ENCODE measurements around the gene LRRC74B. TPM values are rescaled to one million over a fixed set of nuclear protein-coding genes. Genes with fewer than 3 reads are reported as not detected.
"Not testable (repeated sequence)": the region's sequence is repeated elsewhere in the genome, so short reads cannot be mapped to it uniquely, and the experiment has no call there.

The LRRC74B gene
- total RNA-seq, 3 donors from 2014 or later = not detected

GRCh38 chr22:21082248-21082647, 36.5 kb downstream of the LRRC74B start:
- DNase-seq (no peak), ATAC-seq (no peak)
- Mint-ChIP-seq H3K4me3 (no peak overlapping the region), H3K4me1 (ENCODE audit: low read depth) (no peaks in the 10 kb centered on the region), H3K36me3 (ENCODE audit: insufficient read depth) (no peaks in the 10 kb centered on the region), H3K27me3 (ENCODE audit: low read depth) (peaks cover 4% of the 10 kb centered on the region), H3K9me3 (no peaks in the 10 kb centered on the region)

DNA sequence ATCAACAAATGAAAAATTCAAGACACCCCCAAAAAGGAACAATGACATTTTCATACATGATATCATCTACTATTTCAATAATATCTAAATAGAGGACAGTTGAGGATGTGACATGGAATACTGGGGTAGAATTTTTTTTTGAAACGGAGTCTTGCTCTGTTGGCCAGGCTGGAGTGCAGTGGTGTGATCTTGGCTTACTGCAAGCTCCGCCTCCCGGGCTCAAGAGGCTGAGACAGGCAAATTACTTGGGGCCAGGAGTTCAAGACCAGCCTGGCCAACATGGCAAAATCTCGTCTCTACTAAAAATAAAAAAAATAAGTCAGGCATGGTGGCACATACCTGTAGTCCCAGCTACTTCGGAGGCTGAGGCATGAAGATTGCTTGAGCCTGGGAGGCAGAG, 41.4 kb downstream of the LRRC74B start:
- H3K4me1 Mint-ChIP-seq (ENCODE audit: low read depth) = no peaks in the 10 kb centered on the region
- H3K9me3 Mint-ChIP-seq = no peaks in the 10 kb centered on the region
- DNase-seq (no peak), ATAC-seq (no peak)
- no peak overlapping the region for H3K4me3 Mint-ChIP-seq
- peaks cover 3% of the 10 kb centered on the region for H3K27me3 Mint-ChIP-seq (ENCODE audit: low read depth)
- H3K36me3 Mint-ChIP-seq (ENCODE audit: insufficient read depth) = no peaks in the 10 kb centered on the region

DNA sequence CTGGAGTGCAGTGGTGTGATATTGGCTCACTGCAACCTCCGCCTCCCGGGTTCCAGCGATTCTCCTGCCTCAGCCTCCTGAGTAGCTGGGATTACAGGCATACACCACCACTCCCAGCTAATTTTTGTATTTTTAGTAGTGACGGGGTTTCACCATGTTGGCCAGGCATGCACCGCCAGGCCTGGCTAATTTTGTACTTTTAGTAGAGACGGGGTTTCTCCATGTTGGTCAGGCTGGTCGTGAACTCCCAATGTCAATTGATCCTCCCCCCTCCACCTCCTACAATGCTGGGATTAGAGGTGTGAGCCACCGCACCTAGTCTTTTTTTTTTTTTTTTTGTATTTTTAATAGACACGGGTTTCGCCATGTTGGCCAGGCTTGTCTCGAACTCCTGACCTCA, 42.2 kb downstream of the LRRC74B start:
- ATAC-seq; H3K4me1 Mint-ChIP-seq (ENCODE audit: low read depth); H3K27me3 Mint-ChIP-seq (ENCODE audit: low read depth); H3K9me3 Mint-ChIP-seq; H3K36me3 Mint-ChIP-seq (ENCODE audit: insufficient read depth); DNase-seq; H3K4me3 Mint-ChIP-seq: not testable (repeated sequence)

DNA sequence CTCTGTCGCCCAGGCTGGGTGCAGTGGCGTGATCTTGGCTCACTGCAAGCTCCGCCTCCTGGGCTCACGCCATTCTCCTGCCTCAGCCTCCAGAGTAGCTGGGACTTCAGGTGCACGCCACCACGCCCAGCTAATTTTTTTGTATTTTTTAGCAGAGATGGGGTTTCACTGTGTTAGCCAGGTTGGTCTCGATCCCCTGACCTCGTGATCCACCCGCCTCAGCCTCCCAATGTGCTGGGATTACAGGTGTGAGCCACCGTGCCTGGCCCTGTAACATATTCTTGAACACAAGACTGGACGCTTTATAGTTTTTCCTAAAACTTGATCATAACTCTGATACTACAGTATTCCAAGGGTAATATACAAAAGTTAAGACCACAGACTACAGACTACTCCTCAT, 45.5 kb downstream of the LRRC74B start:
- not testable (repeated sequence) for ATAC-seq; H3K4me1 Mint-ChIP-seq (ENCODE audit: low read depth); DNase-seq; H3K36me3 Mint-ChIP-seq (ENCODE audit: insufficient read depth); H3K27me3 Mint-ChIP-seq (ENCODE audit: low read depth); H3K4me3 Mint-ChIP-seq; H3K9me3 Mint-ChIP-seq

GRCh38 chr22:21092797-21093554, 47.2 kb downstream of the LRRC74B start:
- no peak for DNase-seq
- peaks cover 2% of the 10 kb centered on the region for H3K27me3 Mint-ChIP-seq (ENCODE audit: low read depth)
- no peaks in the 10 kb centered on the region for H3K36me3 Mint-ChIP-seq (ENCODE audit: insufficient read depth)
- no peak overlapping the region for H3K4me3 Mint-ChIP-seq
- H3K9me3 Mint-ChIP-seq = no peaks in the 10 kb centered on the region
- ATAC-seq = no peak
- no peaks in the 10 kb centered on the region for H3K4me1 Mint-ChIP-seq (ENCODE audit: low read depth)

DNA sequence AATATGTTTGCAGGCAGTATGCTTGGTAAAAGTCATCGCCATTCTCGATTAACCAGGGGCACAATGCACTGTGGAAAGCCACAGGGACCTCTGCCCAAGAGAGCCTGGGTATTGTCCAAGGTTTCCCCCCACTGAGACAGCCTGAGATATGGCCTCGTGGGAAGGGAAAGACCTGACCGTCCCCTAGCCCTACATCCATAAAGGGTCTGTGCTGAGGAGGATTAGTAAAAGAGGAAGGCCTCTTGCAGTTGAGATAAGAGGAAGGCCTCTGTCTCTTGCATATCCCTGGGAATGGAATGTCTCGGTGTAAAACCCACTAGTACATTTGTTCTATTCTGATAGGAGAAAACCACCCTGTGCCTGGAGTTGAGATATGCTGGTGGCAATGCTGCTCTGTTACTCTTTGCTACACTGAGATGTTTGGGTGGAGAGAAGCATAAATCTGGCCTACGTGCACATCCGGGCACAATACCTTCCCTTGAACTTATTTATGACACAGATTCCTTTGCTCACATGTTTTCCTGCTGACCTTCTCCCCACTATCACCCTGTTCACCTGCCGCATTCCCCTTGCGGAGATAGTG, 47.9 kb downstream of the LRRC74B start:
- DNase-seq; H3K4me1 Mint-ChIP-seq (ENCODE audit: low read depth); H3K27me3 Mint-ChIP-seq (ENCODE audit: low read depth); ATAC-seq; H3K36me3 Mint-ChIP-seq (ENCODE audit: insufficient read depth); H3K9me3 Mint-ChIP-seq; H3K4me3 Mint-ChIP-seq: not testable (repeated sequence)

DNA sequence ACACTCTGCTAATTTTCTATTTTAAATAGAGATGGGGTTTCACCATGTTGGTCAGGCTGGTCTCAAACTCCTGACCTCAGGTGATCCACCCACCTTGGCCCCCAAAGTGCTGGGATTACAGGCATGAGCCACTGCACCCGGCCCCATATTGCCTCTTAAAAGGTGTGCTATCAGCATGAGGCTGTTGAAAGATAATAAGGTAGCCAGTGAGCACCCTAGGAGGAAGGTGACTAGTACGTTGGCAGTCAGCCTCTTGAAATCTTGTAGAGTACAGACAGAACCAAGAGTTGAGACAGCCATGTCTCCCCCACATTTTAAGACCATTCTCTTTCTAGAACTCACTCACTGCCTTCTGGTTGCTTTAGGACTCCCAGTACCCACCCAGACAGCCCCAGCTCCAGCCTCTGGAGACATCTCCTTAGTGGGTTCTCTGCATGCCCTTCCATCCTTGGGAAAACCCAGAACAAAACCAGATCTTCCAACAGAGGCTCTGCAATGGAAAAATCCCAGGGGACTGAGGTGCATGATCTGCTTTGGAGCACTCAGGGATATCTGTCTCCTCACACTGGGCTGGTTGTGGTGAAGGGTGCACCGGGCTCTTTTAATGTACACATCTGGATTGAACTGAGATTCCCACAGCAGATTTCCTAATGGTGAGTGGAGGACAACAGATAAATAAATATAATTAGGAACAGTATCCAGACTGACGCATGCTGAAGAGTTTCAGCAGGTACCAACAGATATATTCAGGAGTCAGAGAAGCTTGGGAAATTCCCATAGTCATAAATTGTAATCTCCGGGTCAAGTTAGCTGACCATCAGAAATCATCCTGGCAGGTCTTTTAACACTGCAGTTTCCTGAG, 49.4 kb downstream of the LRRC74B start:
- H3K27me3 Mint-ChIP-seq (ENCODE audit: low read depth) = peaks cover 5% of the 10 kb centered on the region
- no peaks in the 10 kb centered on the region for H3K9me3 Mint-ChIP-seq
- H3K4me1 Mint-ChIP-seq (ENCODE audit: low read depth) = no peaks in the 10 kb centered on the region
- DNase-seq (no peak), ATAC-seq (no peak)
- H3K4me3 Mint-ChIP-seq = no peak overlapping the region
- H3K36me3 Mint-ChIP-seq (ENCODE audit: insufficient read depth) = no peaks in the 10 kb centered on the region

DNA sequence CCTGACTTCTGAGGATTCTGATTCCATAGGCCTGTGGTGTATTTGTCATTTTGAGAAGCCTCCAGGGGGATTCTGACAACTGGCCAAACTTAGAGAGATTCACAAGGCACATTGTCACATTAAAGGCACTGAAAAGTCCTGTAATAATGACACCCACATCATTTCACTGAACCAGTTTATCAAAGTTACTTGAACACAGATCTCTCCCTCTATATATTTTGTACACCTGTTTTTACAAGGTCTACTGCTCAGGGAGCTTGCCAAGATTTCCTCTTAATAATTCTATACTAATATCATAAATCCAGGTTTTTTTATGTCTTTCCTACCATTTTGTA, 50.0 kb downstream of the LRRC74B start:
- DNase-seq (no peak), ATAC-seq (no peak)
- H3K9me3 Mint-ChIP-seq = no peaks in the 10 kb centered on the region
- peaks cover 5% of the 10 kb centered on the region for H3K27me3 Mint-ChIP-seq (ENCODE audit: low read depth)
- H3K4me3 Mint-ChIP-seq = no peak overlapping the region
- no peaks in the 10 kb centered on the region for H3K36me3 Mint-ChIP-seq (ENCODE audit: insufficient read depth)
- no peaks in the 10 kb centered on the region for H3K4me1 Mint-ChIP-seq (ENCODE audit: low read depth)

- ATAC-seq, DNase-seq: not testable (repeated sequence)
Measured at GRCh38 chr22:21096878-21097277, 51.1 kb downstream of the LRRC74B start.

GRCh38 chr22:21098099-21098671, 52.4 kb downstream of the LRRC74B start:
- Mint-ChIP-seq H3K4me3 (no peak overlapping the region), H3K27me3 (ENCODE audit: low read depth) (peaks cover 10% of the 10 kb centered on the region), H3K4me1 (ENCODE audit: low read depth) (peaks cover 5% of the 10 kb centered on the region), H3K9me3 (no peaks in the 10 kb centered on the region), H3K36me3 (ENCODE audit: insufficient read depth) (no peaks in the 10 kb centered on the region)
- ATAC-seq (no peak), DNase-seq (no peak)

More at GRCh38 chr22:21096878-21097277, 51.1 kb downstream of the LRRC74B start:
- not testable (repeated sequence) for H3K27me3 Mint-ChIP-seq (ENCODE audit: low read depth); H3K4me3 Mint-ChIP-seq; H3K36me3 Mint-ChIP-seq (ENCODE audit: insufficient read depth); H3K4me1 Mint-ChIP-seq (ENCODE audit: low read depth); H3K9me3 Mint-ChIP-seq

- H3K36me3 Mint-ChIP-seq (ENCODE audit: insufficient read depth) = no peaks in the 10 kb centered on the region
- peaks cover 10% of the 10 kb centered on the region for H3K27me3 Mint-ChIP-seq (ENCODE audit: low read depth)
- no peak for DNase-seq
- H3K9me3 Mint-ChIP-seq = no peaks in the 10 kb centered on the region
- H3K4me1 Mint-ChIP-seq (ENCODE audit: low read depth) = peaks cover 5% of the 10 kb centered on the region
- ATAC-seq = no peak
- no peak overlapping the region for H3K4me3 Mint-ChIP-seq
Measured at GRCh38 chr22:21099578-21099977, 53.8 kb downstream of the LRRC74B start.

GRCh38 chr22:21100149-21101032, 54.6 kb downstream of the LRRC74B start:
- Mint-ChIP-seq H3K4me3 (no peak overlapping the region), H3K4me1 (ENCODE audit: low read depth) (peaks cover 5% of the 10 kb centered on the region), H3K9me3 (no peaks in the 10 kb centered on the region), H3K36me3 (ENCODE audit: insufficient read depth) (no peaks in the 10 kb centered on the region), H3K27me3 (ENCODE audit: low read depth) (peaks cover 12% of the 10 kb centered on the region)
- ATAC-seq (no peak), DNase-seq (no peak)

- Mint-ChIP-seq H3K27me3 (ENCODE audit: low read depth) (peaks cover 17% of the 10 kb centered on the region), H3K4me3 (no peak overlapping the region), H3K36me3 (ENCODE audit: insufficient read depth) (no peaks in the 10 kb centered on the region), H3K4me1 (ENCODE audit: low read depth) (peaks cover 5% of the 10 kb centered on the region), H3K9me3 (no peaks in the 10 kb centered on the region)
- ATAC-seq (no peak), DNase-seq (no peak)
Measured at GRCh38 chr22:21101877-21102638, 56.3 kb downstream of the LRRC74B start.

Measured in activated T-cell treated with anti-CD3 and anti-CD28 coated beads, Interleukin-2, amount 50 U/mL, for 4 hours (primary cell).